Stimulated activated memory B cell treated with anti-CD40 and anti-IgM and Interleukin-4, amounts not matched to agents 10 μg/mL and 1 μg/mL and 100 μg/mL, for 72 hours (primary cell): Measurements from ENCODE around the gene CTIF.
A peak's percentile ranks its signal among the peaks of the same experiment; 100 is the strongest.

Source experiments
- ATAC-seq: fragments of 150-1000 bp; cut with Tn5 transposase; 2 replicates; pipeline ENCODE4 v1.10.0; 2021
- H3K27ac Mint-ChIP-seq: one replicate; pipeline ENCODE4 v1.8.0; 2022; ENCODE audit warnings: mild to moderate bottlenecking, mixed read lengths
- H3K27me3 Mint-ChIP-seq: one replicate; pipeline ENCODE4 v1.8.0; 2022; ENCODE audit warnings: mixed read lengths
- H3K36me3 Mint-ChIP-seq: one replicate; pipeline ENCODE4 v1.8.0; 2022; ENCODE audit warnings: mixed read lengths
- H3K4me1 Mint-ChIP-seq: one replicate; pipeline ENCODE4 v1.8.0; 2022; ENCODE audit warnings: mixed read lengths
- H3K4me3 Mint-ChIP-seq: one replicate; pipeline ENCODE4 v1.8.0; 2022; ENCODE audit warnings: mild to moderate bottlenecking, moderate library complexity, mixed read lengths
- H3K9me3 Mint-ChIP-seq: one replicate; pipeline ENCODE4 v1.8.0; 2022; ENCODE audit warnings: mixed read lengths

CTIF gene

GRCh38 chr18:48832938-48833700 lies 294.3 kb downstream of the CTIF start:
- H3K9me3 Mint-ChIP-seq: no peaks in the 10 kb centered on the region
- no peaks in the 10 kb centered on the region for H3K36me3 Mint-ChIP-seq

DNA sequence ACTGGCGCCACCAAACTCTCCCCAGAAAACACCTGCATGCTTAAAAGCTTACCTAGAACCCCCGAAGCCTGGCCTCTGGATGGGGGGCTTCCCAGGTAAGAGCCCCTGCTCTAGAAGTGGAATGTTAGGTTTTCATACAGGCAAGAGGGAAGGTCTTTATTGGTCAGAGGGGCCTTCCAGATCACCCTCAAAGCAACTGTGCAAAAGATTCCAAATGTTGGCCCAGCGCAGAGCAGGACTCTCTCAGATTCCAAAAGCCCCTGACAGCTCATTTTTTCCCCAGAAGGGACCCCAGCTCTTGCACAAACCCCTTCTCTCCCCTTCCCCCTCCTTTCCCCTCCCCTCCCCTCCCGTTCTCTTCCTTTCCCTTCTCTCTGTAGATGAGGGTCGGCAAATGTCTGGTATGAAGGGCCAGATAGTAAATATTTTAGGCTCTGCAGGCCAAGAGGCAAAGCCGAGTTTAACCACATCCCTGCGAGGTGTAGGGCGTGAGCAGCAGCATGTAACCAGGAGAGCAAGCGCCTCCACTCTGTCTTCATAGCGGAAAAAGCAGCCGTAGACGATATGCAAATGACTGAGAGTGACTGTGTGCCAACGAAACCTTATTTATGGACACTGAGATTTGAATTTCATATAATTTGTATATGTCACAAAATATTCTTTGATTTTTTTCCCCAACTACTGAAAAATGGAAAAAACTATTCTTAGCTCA lies 295.0 kb downstream of the CTIF start:
- ATAC-seq: peak; percentile 88
- H3K4me1 Mint-ChIP-seq: peaks cover 70% of the 10 kb centered on the region

More at GRCh38 chr18:48832938-48833700, 294.3 kb downstream of the CTIF start:
- ATAC-seq: no peak
- Mint-ChIP-seq H3K27ac (peak overlapping the region; percentile 72), H3K27me3 (no peaks in the 10 kb centered on the region), H3K4me1 (peaks cover 63% of the 10 kb centered on the region), H3K4me3 (peak overlapping the region; percentile 61)

DNA sequence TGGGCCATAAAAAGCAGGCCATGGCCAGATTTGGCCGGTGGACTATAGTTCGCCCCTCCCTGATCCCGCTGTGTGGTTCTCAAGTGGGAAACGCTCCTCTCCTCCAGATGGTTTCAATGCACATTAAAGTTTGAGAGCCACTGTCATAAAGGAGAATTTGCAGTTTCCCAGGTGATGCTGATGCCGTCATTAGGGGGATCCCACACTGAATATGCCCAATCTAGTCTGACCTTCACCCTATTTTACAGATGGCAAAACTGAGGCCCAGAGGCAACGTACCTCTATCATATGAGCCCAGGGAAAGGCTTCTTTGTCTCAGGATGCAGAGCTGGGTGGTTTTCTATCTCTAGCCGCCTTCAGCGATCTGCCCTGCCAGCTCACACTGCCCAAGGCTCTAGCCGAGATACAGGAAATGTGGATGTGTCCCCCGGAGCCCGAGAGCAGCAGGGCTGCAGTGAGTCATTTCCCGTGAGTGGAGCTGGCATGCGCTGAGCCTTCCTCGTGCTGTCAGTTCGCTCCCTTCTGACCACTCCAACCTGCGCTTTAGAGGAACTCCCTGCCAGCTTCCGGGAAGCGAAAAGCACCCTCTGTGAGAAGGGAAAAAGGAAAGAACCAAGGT lies 295.7 kb downstream of the CTIF start:
- Mint-ChIP-seq H3K27ac (peak overlapping the region; percentile 72), H3K4me1 (peaks cover 76% of the 10 kb centered on the region), H3K27me3 (no peaks in the 10 kb centered on the region), H3K36me3 (no peaks in the 10 kb centered on the region), H3K4me3 (peak overlapping the region; percentile 65), H3K9me3 (no peaks in the 10 kb centered on the region)
- ATAC-seq: peak; percentile 82

More for the DNA sequence above, 295.0 kb downstream of the CTIF start:
- no peaks in the 10 kb centered on the region for H3K9me3 Mint-ChIP-seq
- peak overlapping the region; percentile 72 for H3K27ac Mint-ChIP-seq
- H3K27me3 Mint-ChIP-seq: no peaks in the 10 kb centered on the region
- peak overlapping the region; percentile 65 for H3K4me3 Mint-ChIP-seq
- no peaks in the 10 kb centered on the region for H3K36me3 Mint-ChIP-seq

GRCh38 chr18:48835119-48835518 lies 296.3 kb downstream of the CTIF start:
- H3K27ac Mint-ChIP-seq: peak overlapping the region; percentile 72
- no peaks in the 10 kb centered on the region for H3K36me3 Mint-ChIP-seq
- H3K27me3 Mint-ChIP-seq: no peaks in the 10 kb centered on the region
- ATAC-seq: no peak
- peaks cover 76% of the 10 kb centered on the region for H3K4me1 Mint-ChIP-seq
- H3K4me3 Mint-ChIP-seq: peak overlapping the region; percentile 65
- no peaks in the 10 kb centered on the region for H3K9me3 Mint-ChIP-seq

GRCh38 chr18:48835745-48836170 lies 296.9 kb downstream of the CTIF start:
- H3K27me3 Mint-ChIP-seq: no peaks in the 10 kb centered on the region
- no peak overlapping the region for H3K27ac Mint-ChIP-seq
- peaks cover 76% of the 10 kb centered on the region for H3K4me1 Mint-ChIP-seq
- no peak for ATAC-seq
- H3K36me3 Mint-ChIP-seq: no peaks in the 10 kb centered on the region
- H3K9me3 Mint-ChIP-seq: no peaks in the 10 kb centered on the region
- H3K4me3 Mint-ChIP-seq: no peak overlapping the region

- peaks cover 71% of the 10 kb centered on the region for H3K4me1 Mint-ChIP-seq
- ATAC-seq: no peak
- peak overlapping the region; percentile 33 for H3K27ac Mint-ChIP-seq
- H3K27me3 Mint-ChIP-seq: no peaks in the 10 kb centered on the region
- H3K36me3 Mint-ChIP-seq: no peaks in the 10 kb centered on the region
- H3K4me3 Mint-ChIP-seq: no peak overlapping the region
- no peaks in the 10 kb centered on the region for H3K9me3 Mint-ChIP-seq
These were observed 297.5 kb downstream of the CTIF start for GRCh38 chr18:48836231-48836805.

GRCh38 chr18:48836806-48837615 lies 298.2 kb downstream of the CTIF start:
- no peaks in the 10 kb centered on the region for H3K27me3 Mint-ChIP-seq
- no peak for ATAC-seq
- H3K36me3 Mint-ChIP-seq: no peaks in the 10 kb centered on the region
- H3K9me3 Mint-ChIP-seq: no peaks in the 10 kb centered on the region
- no peak overlapping the region for H3K4me3 Mint-ChIP-seq
- H3K27ac Mint-ChIP-seq: peak overlapping the region; percentile 33
- peaks cover 72% of the 10 kb centered on the region for H3K4me1 Mint-ChIP-seq

- no peak for ATAC-seq
- Mint-ChIP-seq H3K9me3 (no peaks in the 10 kb centered on the region), H3K27ac (no peak overlapping the region), H3K4me1 (peaks cover 72% of the 10 kb centered on the region), H3K27me3 (no peaks in the 10 kb centered on the region), H3K4me3 (no peak overlapping the region), H3K36me3 (no peaks in the 10 kb centered on the region)
These were observed 298.8 kb downstream of the CTIF start for GRCh38 chr18:48837676-48838075.

GRCh38 chr18:48838166-48838775 lies 299.4 kb downstream of the CTIF start:
- H3K9me3 Mint-ChIP-seq: no peaks in the 10 kb centered on the region
- peaks cover 67% of the 10 kb centered on the region for H3K4me1 Mint-ChIP-seq
- no peaks in the 10 kb centered on the region for H3K27me3 Mint-ChIP-seq
- ATAC-seq: no peak
- no peak overlapping the region for H3K27ac Mint-ChIP-seq
- H3K36me3 Mint-ChIP-seq: no peaks in the 10 kb centered on the region
- H3K4me3 Mint-ChIP-seq: no peak overlapping the region

DNA sequence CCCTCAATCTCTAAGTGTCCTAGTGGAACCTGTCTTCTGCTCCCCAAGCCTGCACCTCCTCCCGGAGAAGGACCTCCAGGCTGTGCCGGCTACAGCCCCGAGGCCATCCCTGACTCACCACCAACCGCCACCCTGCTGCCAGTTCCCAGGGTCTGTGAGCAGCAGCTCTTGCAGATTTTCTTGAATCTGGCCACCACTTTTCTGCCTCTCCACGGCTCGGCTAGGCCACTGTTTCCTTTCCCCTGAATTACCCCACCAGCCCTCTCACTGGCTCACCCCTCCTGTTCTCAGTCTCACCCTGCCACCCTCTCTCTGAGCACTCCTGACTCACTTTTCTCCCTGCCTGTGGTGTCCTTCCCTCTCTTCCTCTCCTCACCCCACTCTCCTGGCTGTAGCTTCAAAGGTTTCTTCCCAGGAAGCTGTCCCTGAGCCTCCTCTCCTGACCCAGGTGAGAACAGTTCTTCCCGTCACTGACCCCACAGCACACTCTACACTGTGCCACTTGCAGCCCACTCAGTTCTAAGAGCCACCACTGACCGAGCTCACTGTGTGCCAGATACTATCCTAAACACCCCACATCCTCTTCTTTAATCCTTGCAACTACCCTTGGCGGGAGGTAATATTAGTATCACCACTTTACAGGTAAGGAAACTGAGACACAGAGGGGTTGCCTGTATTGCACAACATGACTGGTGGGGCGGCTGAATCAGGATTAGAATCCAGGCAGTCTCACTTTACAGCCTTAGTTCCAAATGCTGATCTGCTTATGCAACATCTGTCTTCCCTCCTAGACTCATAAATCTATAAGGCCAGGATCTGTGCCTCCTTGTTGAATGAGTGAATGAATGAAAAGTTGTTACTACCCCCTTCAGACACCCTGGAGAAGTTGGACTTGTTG lies 300.3 kb downstream of the CTIF start:
- Mint-ChIP-seq H3K27me3 (no peaks in the 10 kb centered on the region), H3K27ac (peak overlapping the region; percentile 61), H3K4me1 (peaks cover 58% of the 10 kb centered on the region), H3K9me3 (no peaks in the 10 kb centered on the region), H3K4me3 (no peak overlapping the region), H3K36me3 (no peaks in the 10 kb centered on the region)
- no peak for ATAC-seq

- no peak overlapping the region for H3K4me3 Mint-ChIP-seq
- H3K4me1 Mint-ChIP-seq: peaks cover 50% of the 10 kb centered on the region
These were observed 301.1 kb downstream of the CTIF start for GRCh38 chr18:48839819-48840490.

GRCh38 chr18:48840491-48840877 lies 301.7 kb downstream of the CTIF start:
- no peak overlapping the region for H3K27ac Mint-ChIP-seq
- ATAC-seq: no peak
- no peaks in the 10 kb centered on the region for H3K27me3 Mint-ChIP-seq
- H3K9me3 Mint-ChIP-seq: no peaks in the 10 kb centered on the region
- no peak overlapping the region for H3K4me3 Mint-ChIP-seq
- H3K4me1 Mint-ChIP-seq: peaks cover 45% of the 10 kb centered on the region
- peaks cover 2% of the 10 kb centered on the region for H3K36me3 Mint-ChIP-seq

More at GRCh38 chr18:48839819-48840490, 301.1 kb downstream of the CTIF start:
- Mint-ChIP-seq H3K27ac (peak overlapping the region; percentile 61), H3K27me3 (no peaks in the 10 kb centered on the region), H3K36me3 (no peaks in the 10 kb centered on the region), H3K9me3 (no peaks in the 10 kb centered on the region)
- ATAC-seq: no peak
